Activated T-helper 9 cell treated with anti-CD3 and anti-CD28 coated beads, Interleukin-2, amount 50 U/mL, for 16 hours (primary cell): ENCODE measurements around the gene ATP2A3.

Source experiments
- DNase-seq: peaks from one replicate; pipeline ENCODE4 v3.0.0-alpha.2; 2020; ENCODE audit warnings: low read depth

The ATP2A3 gene

GRCh38 chr17:3910420-3911270 lies 53.6 kb downstream of the ATP2A3 start:
- DNase-seq, result no peak

DNA sequence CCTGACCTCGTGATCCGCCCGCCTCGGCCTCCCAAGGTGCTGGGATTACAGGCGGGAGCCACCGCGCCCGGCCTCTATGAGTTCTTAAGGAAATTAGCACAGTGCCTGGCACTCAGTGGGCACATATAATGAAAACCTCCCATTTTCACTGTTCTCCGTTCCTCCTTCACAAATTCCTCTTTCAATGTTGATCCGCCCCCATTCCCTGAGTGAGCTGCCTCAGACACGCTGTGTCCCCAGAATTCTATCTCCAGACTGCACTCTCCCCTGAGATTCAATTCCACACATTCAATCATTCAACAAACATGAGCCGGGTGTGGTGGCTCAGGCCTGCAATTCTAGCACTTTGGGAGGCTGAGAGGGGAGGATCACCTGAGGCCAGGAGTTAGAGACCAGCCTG lies 55.0 kb downstream of the ATP2A3 start:
- DNase-seq, result no peak

DNA sequence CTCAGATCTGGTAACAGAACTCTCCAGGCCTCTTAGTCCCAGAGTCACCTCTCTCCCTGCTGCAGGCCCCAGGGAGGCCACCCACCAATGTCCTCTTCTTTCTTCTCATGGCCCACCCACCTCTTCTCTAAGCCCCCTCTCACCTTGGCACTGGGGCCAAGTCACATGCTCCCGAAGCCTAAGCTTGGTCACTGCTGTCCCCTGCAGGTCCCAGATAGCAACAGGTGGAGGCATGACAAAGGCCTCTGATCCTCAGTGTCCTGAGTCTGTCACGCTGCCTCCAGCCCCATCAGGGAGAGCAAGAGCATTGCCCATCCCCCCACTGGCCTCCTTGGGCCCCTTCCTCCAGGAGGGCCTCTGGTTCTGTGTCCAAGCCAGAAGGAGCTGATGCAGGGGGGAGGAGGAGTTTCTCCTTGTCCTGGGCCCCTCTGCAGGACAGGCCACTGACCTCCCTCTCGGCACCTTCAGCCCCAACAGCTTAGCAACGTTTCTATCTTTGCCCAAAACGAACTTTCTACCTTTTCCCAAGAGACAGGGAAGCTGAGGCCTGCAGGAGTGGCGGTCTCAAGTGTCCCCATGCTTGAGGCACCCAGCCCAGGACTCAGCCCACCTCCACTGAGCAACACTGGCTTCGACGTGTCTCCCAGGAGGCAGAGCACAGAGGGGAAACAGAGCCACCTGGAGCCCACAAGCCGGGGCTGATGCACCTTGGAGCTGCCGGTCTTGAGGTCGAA lies 56.6 kb downstream of the ATP2A3 start:
- DNase-seq, result no peak

DNA sequence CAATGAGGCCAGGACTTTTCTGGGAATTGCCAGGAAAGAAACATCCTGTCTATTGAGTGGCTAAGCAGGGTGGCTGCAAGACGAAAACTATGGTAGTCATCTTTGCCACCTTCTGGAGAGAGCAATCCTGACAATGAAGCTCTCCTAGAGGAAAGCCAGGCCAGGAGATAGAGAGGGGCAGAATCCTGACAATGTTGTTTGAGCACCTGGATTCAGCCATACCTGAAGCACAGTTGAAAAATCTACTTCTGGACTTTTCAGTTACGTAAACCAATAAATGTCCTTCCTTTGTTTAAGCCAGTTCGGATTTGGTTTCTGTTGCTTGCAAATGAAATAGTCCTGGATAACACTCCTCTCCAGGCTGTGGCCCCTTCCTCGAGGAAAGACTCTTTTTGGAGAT lies 57.4 kb downstream of the ATP2A3 start:
- DNase-seq, result no peak

GRCh38 chr17:3905017-3905520 lies 59.2 kb downstream of the ATP2A3 start:
- no peak for DNase-seq

DNA sequence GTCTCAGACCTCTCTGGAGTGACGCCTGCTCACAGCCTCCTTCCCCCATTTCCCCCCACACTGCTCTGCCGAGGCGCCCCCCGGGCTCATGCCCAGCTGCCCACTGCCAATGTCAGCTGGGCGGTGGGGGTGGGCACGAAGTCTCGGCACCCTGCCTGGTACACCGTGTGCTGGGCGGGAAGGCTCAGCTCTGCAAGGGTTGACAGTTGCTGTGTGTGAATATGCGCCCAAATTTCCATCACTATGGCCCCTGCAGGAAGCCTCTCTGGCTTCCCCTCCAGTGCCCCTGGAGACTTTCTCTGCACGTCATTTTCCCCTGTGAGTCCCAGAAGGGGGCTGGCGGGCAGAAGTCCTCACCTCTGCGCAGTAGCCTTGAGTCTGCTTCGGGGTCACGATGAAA lies 59.7 kb downstream of the ATP2A3 start:
- no peak for DNase-seq

GRCh38 chr17:3903881-3904290 lies 60.4 kb downstream of the ATP2A3 start:
- DNase-seq, result no peak

- no peak for DNase-seq
These were observed 61.0 kb downstream of the ATP2A3 start for GRCh38 chr17:3903051-3903825.

GRCh38 chr17:3900646-3901045 lies 63.6 kb downstream of the ATP2A3 start:
- DNase-seq, result no peak

DNA sequence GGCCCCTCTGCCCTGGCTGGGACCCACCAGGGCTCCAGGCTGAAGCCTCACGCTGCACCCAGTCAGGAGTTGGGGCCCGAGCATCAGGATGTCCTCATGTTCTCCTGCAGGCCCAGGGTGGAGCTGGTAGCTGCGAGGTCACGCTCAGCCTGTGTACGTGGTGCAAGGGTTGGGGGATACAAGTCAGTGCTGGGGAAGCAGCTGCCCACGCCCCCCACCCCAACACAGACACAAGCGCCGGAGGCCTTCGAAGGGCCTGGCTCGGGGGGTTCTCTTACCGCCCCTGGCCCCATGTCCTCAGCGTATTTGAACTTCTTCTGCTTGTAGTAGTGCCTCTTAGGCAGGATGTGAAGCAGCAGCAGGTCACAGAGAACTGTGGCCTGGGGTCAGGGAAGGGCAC lies 66.5 kb downstream of the ATP2A3 start:
- DNase-seq, result no peak

GRCh38 chr17:3896968-3897235 lies 67.3 kb downstream of the ATP2A3 start:
- no peak for DNase-seq

GRCh38 chr17:3896108-3896967 lies 67.9 kb downstream of the ATP2A3 start:
- DNase-seq, result no peak

GRCh38 chr17:3895354-3895753 lies 68.9 kb downstream of the ATP2A3 start:
- no peak for DNase-seq

DNA sequence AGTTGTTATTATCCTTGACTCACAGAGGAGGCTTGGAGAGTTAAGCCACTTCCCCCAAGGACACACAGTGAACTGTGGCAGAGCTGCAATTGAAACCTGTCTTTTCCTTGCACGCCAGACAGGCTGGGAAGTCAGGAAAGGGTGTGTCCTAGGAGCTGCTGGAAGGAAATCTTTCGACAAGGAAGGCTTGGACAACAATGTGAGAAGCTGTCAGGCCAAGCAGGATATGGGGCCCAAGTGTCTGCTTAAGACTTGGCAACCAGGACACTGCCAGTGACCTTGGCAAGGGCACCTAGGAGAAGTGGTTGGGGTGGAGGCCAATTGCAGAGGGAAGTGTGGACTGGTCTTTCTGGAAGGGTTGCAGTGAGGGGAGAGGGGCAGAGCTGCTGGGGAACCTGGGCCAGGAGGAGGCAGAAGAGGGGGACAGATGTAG lies 69.3 kb downstream of the ATP2A3 start:
- DNase-seq, result no peak

- no peak for DNase-seq
These were observed 70.0 kb downstream of the ATP2A3 start for GRCh38 chr17:3894188-3894587.

- no peak for DNase-seq
These were observed 70.5 kb downstream of the ATP2A3 start for GRCh38 chr17:3893720-3894116.

DNA sequence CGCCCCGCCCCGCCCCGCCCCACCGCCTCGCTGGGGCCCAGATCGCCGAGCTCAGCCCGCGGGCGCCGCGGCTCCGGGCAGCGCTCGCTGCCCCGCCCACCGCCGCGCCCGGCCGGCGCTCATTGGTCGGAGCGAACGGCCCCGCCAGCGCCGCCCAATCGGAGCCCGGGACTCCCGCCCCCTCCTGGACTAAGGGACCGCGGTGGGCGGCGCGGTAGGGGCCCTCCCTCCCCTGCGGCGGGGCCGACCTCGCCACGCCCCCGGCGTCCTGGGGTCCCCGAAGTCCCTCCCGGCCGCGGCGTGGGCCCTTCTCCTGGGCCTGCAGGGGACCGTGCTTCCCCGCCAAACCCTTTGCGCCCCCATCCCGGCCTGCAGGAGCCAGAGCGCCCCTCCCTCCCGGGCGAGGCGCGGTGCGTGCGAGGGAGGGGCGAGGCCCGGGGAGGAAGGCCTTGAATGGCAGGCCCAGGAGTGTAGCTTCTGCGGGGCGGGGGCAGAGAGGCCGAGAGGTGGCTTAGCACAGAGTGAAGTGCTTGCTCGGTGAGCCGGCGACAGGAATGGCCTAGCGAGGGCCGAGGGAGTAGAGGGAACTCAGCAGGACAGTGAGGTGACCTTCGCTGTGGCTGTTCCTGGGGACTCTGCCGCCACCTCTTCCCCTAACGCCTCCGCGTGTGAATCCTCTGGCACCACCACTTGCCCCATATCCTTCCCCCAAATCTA lies 71.1 kb downstream of the ATP2A3 start, which contains the start of gene CAMKK1:
Gene CAMKK1, minus strand, starts transcription at position 51 of the 717 bp plus-strand sequence. CDS start 7,366 bp downstream, outside the sequence.
- DNase-seq, result peak; percentile 86

DNA sequence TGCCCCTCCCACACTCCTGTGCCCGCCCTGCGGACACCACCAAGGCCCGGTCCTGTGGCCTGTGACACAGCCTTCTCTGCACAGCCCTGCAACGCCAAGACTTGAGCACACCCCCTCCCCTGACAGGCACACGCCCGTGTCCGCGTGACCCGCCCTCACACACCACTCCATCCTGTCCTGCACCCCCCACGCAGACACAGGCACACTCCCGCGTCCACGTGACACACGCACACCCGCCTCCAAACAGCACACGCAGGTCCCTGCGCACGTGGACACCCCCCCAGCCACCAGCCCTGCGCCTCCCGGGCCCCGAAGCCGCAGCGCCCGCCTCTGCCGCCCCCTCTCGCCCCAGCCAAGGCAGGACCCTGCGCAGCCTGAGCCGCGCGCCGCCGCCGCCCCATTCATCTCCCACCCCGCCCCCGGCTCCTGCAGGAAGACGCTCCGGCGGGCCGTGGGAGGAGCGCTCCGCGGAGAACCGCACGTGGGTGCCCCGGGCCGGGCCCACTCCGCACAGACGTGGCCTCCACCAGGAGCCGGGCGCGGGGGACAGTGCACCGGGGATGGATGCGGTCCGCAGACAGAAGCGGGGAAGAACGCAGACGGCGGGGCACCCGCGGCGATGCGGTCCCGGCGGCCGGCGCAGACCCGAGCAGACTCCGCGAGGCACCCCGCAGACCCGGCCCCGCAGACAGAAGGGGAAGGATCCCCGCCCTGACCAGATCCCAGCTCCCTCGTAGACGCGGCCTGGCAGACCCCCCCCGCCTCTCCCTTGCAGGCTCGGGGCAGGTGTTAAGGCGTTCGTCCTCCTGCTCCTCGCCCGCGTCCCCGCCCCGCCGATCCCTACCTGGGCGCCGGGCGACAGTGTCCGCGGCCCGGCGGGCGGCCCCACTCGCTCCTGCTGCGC lies 71.9 kb downstream of the ATP2A3 start:
- DNase-seq, result peak; percentile 65

DNA sequence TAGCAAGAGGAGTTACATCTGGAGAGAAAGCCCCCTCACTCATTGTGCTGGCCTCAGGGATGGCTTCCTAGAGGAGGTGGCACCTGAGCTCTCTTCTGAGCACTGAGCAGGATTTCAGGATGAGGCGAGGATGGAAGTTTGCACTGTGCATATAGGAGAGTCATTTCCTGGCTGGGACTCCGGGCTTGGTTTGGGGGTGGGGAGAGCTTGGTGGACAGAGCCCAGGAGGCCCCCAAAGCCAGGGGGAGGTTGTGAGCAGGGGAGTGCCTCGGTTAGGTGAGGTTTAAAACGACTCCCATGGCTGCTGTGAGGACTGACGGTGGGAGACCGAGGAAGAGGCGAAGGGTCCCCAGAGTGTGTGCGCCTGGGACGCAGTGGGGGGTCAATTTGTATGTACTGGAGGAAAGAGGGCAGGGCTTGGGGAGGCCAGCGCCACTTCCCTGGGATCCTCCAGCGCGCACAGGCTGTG lies 72.6 kb downstream of the ATP2A3 start:
- DNase-seq, result no peak

GRCh38 chr17:3890878-3891219 lies 73.4 kb downstream of the ATP2A3 start:
- no peak for DNase-seq
